Measurements from ENCODE around the gene PRKCQ.

- TF ChIP-seq EZH2 (IDR thresholded peaks at IDR 0.05; ENCODE audit: low read length) (no peak), CTCF (optimal IDR thresholded peaks at IDR 0.05 in 1 of 3, IDR thresholded peaks at IDR 0.05 in 1 of 3, conservative IDR thresholded peaks at IDR 0.05 in 1 of 3; ENCODE audit: extremely low read depth in 1 of 3, insufficient read depth in 2 of 3, low read length in 3 of 3) (no peak)
Observed at GRCh38 chr10:6563731-6564130, 16.3 kb downstream of the PRKCQ start.

All from keratinocyte (primary cell).